Gastroesophageal sphincter (tissue), 4 donors: ENCODE data around the gene CCDC187. TPM values are rescaled to one million over a fixed set of nuclear protein-coding genes. Genes with fewer than 3 reads are reported as not detected.

Experiments
- ATAC-seq: fragments of 150-250 bp; one replicate; pipeline ENCODE4 v1.9.1; 2016; ENCODE audit warnings: mild to moderate bottlenecking, moderate library complexity
- H3K27ac ChIP-seq, 4 donors: fragments of 200-600 bp; sonication (generic) in 3 of 4; 1 replicate in 3 of 4; 2 replicates in 1 of 4; pipeline ENCODE4 v1.5.1; 2016 to 2019
- H3K27me3 ChIP-seq: fragments of 200-600 bp; sonication (generic); one replicate; pipeline ENCODE4 v1.5.1; 2019
- H3K36me3 ChIP-seq, 2 donors: fragments of 200-600 bp; sonication (generic); one replicate each; pipeline ENCODE4 v1.5.1; 2019; ENCODE audit warnings: control low read depth in 1 of 2
- H3K4me1 ChIP-seq, 3 donors: fragments of 200-600 bp; sonication (generic); 1 replicate in 2 of 3; 2 replicates in 1 of 3; pipeline ENCODE4 v1.5.1; 2016 to 2019; ENCODE audit warnings: control low read depth in 2 of 3
- H3K4me3 ChIP-seq, 2 donors: fragments of 200-600 bp; sonication (generic); one replicate each; pipeline ENCODE4 v1.5.1; 2019; ENCODE audit warnings: mild to moderate bottlenecking in 1 of 2, moderate library complexity in 1 of 2
- H3K9me3 ChIP-seq, 3 donors: fragments of 200-600 bp; sonication (generic); one replicate each; pipeline ENCODE4 v1.5.1; 2017 to 2019; ENCODE audit warnings: control low read depth in 2 of 3
- EP300 ChIP-seq: sonication (generic); formaldehyde crosslinking; IDR thresholded peaks from one replicate; pipeline ENCODE4 v1.6.1; 2017; ENCODE audit warnings: antibody characterized with exemption, mild to moderate bottlenecking
- POLR2A ChIP-seq, 2 donors: fragments of 450-650 bp; IDR thresholded peaks; one replicate each; pipeline ENCODE4 v1.6.1; 2017; ENCODE audit warnings: antibody characterized with exemption in 2 of 2, mild to moderate bottlenecking in 2 of 2, moderate library complexity in 1 of 2
- POLR2AphosphoS5 ChIP-seq: sonication (generic); formaldehyde crosslinking; IDR thresholded peaks from one replicate; pipeline ENCODE4 v1.6.1; 2017; ENCODE audit warnings: antibody characterized with exemption
- WGBS, 2 donors: methylation state at CpG; one replicate each; pipeline ENCODE4 v1.1.5; 2018; ENCODE audit warnings: low coverage in 1 of 2; 5-methylcytosine and 5-hydroxymethylcytosine counted together
- total RNA-seq, 4 donors: library from RNA; depleted of rRNA; stranded (reverse); fragments of >200 nt; gene quantifications; one replicate each; pipeline ENCODE4 v1.1.0, GENCODE V29; 2016

Gene CCDC187
- total RNA-seq, 4 donors from 2014 or later = not detected

GRCh38 chr9:136201174-136201573, 102.7 kb downstream of the CCDC187 start:
- Histone ChIP-seq H3K27ac (no peak overlapping the region), H3K4me1 (peaks cover 0 to 28% (median 3%) of the 10 kb centered on the region in 3 donors), H3K36me3 (no peaks in the 10 kb centered on the region), H3K4me3 (no peak overlapping the region), H3K27me3 (peaks cover 97% of the 10 kb centered on the region), H3K9me3 (peaks cover 0 to 6% (median 0%) of the 10 kb centered on the region in 3 donors)
- ATAC-seq = no peak
- 49% methylated on average over 3 of the region's 13 CpGs; no CpG with 5 or more reads in 1 of the 2 donors for WGBS, 2 donors
- TF ChIP-seq EP300 = no peak

GRCh38 chr9:136200424-136200823, 103.5 kb downstream of the CCDC187 start:
- Histone ChIP-seq H3K36me3 (no peaks in the 10 kb centered on the region), H3K27ac (no peak overlapping the region), H3K4me3 (no peak overlapping the region), H3K9me3 (peaks cover 0 to 6% (median 0%) of the 10 kb centered on the region in 3 donors), H3K4me1 (peaks cover 0 to 28% (median 3%) of the 10 kb centered on the region in 3 donors), H3K27me3 (peaks cover 100% of the 10 kb centered on the region)
- 40% methylated on average over 1 of the region's 19 CpGs; no CpG with 5 or more reads in 1 of the 2 donors for WGBS, 2 donors
- no peak for ATAC-seq
- TF ChIP-seq POLR2AphosphoS5 (no peak), POLR2A (IDR thresholded peaks at IDR 0.05) (no peak)

Other genes starting within 250 kb of the CCDC187 start
- 100 to 1,000 TPM in 3 of 4 donors, 10 to 100 TPM in 1; 71.4 to 209 (median 110) TPM for gene NACC2, start 208.8 kb downstream of the CCDC187 start, total RNA-seq
- gene TMEM250, start 185.2 kb downstream of the CCDC187 start, total RNA-seq = 10 to 100 TPM; 28.7 to 66.1 (median 45.3) TPM
- not detected for gene LHX3, start 99.0 kb downstream of the CCDC187 start, total RNA-seq
- gene QSOX2, start 58.3 kb downstream of the CCDC187 start, total RNA-seq = 1 to 10 TPM; 3.4 to 7.2 (median 5.2) TPM
- 10 to 100 TPM in 3 of 4 donors, 1 to 10 TPM in 1; 10.0 to 14.9 (median 13.0) TPM for gene GPSM1, start 23.4 kb upstream of the CCDC187 start, total RNA-seq
- 10 to 100 TPM in 3 of 4 donors, 1 to 10 TPM in 1; 8.4 to 23.7 (median 15.7) TPM for gene DNLZ, start 59.6 kb upstream of the CCDC187 start, total RNA-seq
- gene CARD9, start 69.6 kb upstream of the CCDC187 start, total RNA-seq = 1 to 10 TPM; 1.3 to 2.3 (median 1.8) TPM
- 1 to 10 TPM; 3.5 to 8.4 (median 5.5) TPM for gene SNAPC4, start 96.1 kb upstream of the CCDC187 start, total RNA-seq
- 10 to 100 TPM; 26.3 to 55.1 (median 44.0) TPM for gene ENTR1, start 106.5 kb upstream of the CCDC187 start, total RNA-seq
- 10 to 100 TPM; 36.4 to 59.3 (median 39.8) TPM for gene PMPCA, start 106.6 kb upstream of the CCDC187 start, total RNA-seq
- gene INPP5E, start 135.8 kb upstream of the CCDC187 start, total RNA-seq = 10 to 100 TPM in 2 of 4 donors, 1 to 10 TPM in 2; 7.2 to 13.1 (median 10.0) TPM
- 10 to 100 TPM; 35.5 to 71.0 (median 50.5) TPM for gene SEC16A, start 178.9 kb upstream of the CCDC187 start, total RNA-seq
- gene NOTCH1, start 242.0 kb upstream of the CCDC187 start, total RNA-seq = 10 to 100 TPM; 31.1 to 72.1 (median 44.0) TPM